Measurements from ENCODE around the gene ARPP19.
"Not testable (repeated sequence)": the region's sequence is repeated elsewhere in the genome, so short reads cannot be mapped to it uniquely, and the experiment has no call there.

Gene ARPP19, protein sequence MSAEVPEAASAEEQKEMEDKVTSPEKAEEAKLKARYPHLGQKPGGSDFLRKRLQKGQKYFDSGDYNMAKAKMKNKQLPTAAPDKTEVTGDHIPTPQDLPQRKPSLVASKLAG

GRCh38 chr15:52568601-52569585, at the start of gene ARPP19:
ARPP19 (minus strand) TSS chr15:52569030; CDS start chr15:52568892, 138 bp downstream.
- DNase-seq: peak; percentile 74 to 77

- DNase-seq: no peak
Measured at GRCh38 chr15:52617026-52617425, 48.2 kb upstream of the ARPP19 start.

DNA sequence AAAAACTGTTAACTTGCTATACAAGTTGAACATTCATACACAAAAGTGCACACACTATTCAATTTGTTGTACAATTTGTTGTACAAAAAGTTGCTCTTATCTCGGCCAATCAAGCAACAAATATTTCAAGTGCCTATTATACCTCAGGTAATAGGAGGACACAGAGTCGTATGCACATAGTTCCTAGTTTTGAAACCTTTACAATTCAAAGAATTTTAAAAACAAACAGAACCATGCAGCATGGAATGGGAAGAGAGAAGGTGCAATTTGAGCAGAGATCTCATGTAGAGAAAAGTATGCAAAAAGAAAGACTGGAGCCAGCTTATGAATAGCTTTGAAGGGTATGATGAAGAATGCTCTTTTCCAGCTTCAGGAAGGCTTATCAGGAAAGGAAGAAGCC, 46.5 kb upstream of the ARPP19 start:
- DNase-seq: no peak

DNA sequence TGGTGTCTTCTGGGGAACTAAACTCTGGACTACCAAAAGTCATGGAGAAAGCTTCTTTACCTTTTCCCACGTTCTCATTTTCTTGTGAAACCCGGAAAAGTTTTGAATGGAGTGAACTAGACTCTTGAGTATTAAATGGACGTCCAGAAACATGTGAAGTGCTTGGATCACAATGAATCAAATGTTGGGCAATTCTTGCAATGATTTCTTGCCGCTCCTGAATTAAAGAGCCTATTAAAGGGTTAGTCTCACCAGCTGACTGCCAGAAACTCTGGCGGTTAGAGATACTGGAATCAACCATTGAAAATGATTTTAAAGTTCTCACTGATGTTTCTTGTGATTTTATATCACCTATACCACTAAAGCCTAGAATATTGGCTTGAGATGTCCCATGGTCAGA, 40.8 kb upstream of the ARPP19 start:
- no peak for DNase-seq

GRCh38 chr15:52584414-52584813, 15.6 kb upstream of the ARPP19 start:
- no peak for DNase-seq

DNA sequence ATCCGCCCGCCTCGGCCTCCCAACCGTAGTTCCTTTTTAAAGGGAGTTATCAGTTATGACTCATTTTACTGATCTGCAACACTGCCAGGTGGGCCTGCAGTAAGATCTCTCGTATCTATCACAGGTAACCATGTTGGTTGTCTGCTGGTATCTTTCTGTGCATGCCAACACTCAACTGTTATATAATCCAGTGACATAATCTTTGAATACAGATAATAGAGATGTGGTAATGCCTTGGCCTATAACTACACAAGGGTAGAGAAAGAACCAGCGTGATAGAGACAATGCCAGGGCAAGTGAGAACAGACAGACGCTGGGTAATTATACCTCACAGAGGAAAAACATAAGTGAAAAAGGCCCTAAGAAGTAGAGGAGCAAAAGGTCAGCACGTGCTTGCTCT, 11.0 kb upstream of the ARPP19 start:
- no peak for DNase-seq

DNA sequence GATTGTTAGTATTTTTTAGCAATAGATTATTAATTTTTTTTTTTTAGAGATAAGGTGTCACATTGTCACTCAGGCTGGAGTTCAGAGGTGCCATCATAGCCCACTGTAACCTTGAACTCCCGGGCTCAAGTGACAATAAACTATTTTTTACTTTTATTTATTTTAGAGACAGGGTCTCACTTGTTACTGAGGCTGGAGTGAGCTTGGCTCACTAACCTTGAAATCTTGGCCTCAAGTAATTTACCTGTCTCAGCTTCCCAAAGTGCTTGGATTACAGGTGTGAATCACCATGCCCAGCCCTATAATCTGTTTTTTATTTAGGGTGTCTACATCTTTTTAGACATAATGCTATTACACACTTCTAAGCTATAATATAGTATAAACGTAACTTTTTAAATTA, 7.9 kb upstream of the ARPP19 start:
- no peak for DNase-seq

GRCh38 chr15:52575573-52575972, 6.7 kb upstream of the ARPP19 start:
- not testable (repeated sequence) for DNase-seq

DNA sequence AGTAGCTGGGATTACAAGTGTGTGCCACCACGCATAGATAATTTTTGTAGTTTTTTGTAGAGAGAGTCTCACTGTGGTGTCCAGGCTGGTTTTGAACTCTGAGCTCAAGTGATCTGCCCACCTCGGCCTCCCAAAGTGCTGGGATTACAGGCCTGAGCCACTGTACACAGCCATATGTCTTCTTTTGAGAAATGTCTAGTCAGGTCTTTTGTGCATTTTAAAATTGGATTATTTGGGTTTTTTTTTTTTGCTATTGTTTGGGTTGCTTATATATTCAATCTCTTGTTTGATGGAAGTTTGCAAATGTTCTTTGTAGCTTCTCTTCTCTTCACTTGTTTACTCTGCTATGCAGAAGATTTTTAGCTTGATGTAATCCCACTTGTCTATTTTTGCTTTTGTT, 6.2 kb upstream of the ARPP19 start:
- no peak for DNase-seq

DNA sequence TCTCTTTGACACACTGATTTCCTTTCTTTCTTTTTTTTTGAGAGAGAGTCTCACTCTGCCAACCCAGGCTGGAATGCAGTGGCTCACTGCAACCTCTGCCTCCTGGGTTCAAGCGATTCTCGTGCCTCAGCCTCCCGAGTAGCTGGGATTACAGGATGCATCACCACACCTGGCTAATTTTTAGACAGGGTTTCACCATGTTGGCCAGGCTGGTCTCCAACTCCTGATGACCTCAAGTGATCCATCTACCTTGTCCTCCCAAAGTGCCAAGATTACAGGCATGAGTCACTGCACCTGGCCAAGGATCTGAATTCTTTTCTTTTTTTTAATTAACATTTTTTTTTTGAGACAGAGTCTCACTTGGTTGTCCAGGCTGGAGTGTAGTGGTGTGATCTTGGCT, 5.8 kb upstream of the ARPP19 start:
- DNase-seq: not testable (repeated sequence)

DNA sequence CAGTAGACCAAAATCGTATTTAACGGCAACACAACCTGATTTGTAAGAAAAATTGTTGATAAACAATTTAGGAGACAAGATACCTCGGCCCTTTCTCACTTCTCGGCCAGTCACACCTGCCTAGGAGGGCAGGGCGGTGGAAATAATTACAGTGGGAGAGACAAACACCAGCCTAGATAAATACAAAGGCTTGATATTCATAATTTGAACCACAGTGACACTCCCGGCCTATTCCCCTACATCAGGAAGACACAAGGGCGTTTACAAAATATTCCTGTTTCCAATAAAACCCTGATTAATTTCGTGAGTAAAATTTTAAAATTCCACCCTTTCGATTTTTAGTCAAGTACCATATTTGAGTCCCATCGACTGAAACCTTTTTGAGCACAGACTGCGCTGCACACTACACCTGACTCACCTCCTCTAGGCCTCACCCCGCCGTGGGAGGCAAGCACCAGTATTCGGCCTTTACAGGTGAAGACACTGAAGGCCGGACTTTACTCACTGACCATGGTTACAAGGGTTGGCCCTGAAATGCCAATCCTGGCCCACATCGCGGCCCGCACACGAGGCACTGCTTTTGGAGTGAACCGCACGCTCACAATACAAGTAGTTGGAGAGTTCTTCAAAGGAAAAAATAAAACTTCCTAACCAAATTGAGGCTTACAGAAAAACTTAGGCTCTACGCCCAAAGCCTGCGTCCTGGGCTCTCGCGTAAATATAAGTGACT, 794 bp downstream of the ARPP19 start:
- peak in 1 of 2 donors; percentile 9 for DNase-seq

GRCh38 chr15:52566889-52567288, 1.9 kb downstream of the ARPP19 start:
- DNase-seq: no peak

- peak; percentile 77 to 84 for DNase-seq
Measured at GRCh38 chr15:52565417-52566358, 3.1 kb downstream of the ARPP19 start.

DNA sequence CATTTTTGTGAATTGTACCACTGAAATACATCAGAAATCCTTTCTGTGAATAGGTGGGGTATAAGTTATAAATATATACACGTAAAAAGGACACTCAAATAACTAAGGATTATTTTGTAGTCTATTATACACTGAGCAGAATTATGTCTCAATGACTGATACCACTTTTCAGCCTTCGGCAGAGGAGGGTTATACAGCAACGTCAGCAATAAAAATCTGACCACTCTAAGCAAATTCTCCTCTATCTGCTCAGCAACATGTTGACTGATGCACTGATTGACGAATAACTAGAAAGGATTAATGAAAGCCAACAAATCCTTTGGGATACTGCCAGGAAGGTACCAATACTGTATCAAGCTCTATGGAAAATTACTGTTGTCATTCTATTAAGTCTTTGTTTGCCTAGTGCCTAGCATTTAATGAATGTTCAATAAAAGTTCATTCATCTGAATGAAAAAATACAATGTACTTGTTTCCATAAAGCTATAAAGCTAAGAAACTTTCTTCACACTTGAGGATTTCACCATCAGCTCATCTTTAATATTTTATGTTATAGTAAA, 5.2 kb downstream of the ARPP19 start:
- DNase-seq: no peak

GRCh38 chr15:52559575-52559974, 9.3 kb downstream of the ARPP19 start:
- peak in 1 of 2 donors; percentile 38 for DNase-seq

- no peak for DNase-seq
Measured at GRCh38 chr15:52559022-52559421, 9.8 kb downstream of the ARPP19 start.

GRCh38 chr15:52558196-52558595, 10.6 kb downstream of the ARPP19 start:
- DNase-seq: peak in 1 of 2 donors; percentile 62

GRCh38 chr15:52557274-52557641, 11.6 kb downstream of the ARPP19 start:
- peak in 1 of 2 donors; percentile 30 for DNase-seq

GRCh38 chr15:52556524-52557273, 12.1 kb downstream of the ARPP19 start:
- DNase-seq: peak; percentile 71 to 88

DNA sequence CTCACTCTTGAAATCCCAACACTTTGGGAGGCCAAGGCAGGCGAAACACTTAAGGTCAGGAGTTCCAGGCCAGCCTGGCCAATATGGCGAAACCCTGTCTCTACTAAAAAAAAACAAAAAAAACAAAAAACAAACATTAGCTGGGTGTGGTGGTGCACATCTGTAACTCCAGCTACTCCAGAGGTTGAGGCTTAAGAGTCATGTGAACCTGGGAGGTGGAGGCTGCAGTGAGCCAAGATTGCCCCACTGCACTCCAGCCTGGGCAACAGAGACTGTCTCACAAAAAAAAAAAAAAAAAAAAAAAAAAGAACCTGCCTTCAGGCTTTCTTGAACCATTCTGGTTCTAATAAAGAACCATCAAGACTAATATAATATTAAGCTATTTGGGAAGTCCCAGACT, 16.5 kb downstream of the ARPP19 start:
- DNase-seq: peak in 1 of 2 donors; percentile 30

DNA sequence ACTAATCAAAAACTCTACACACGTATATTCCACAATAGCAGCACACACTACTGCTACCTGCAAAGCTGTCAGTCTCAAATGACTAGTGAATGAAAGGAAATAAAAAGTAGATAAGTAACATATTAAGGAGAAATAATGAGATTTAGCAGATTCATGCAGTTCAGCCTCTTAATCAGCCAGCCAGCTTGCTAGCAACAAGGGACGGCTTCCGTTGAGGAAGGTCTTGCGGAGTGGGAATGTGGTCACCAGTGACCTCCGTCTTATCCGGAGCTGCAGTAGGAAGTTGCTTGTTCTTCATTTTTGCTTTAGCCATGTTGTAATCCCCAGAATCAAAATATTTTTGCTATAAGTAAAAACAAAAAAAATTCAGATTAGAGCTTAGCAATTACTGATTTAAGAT, 17.1 kb downstream of the ARPP19 start:
- peak; percentile 71 to 79 for DNase-seq
